Endothelial cell of umbilical vein (primary cell): Measurements from ENCODE around the gene GLOD4.

Experiments used
- EZH2 ChIP-seq: IDR thresholded peaks from 2 replicates; pipeline ENCODE4 v1.6.1; 2012; ENCODE audit warnings: borderline replicate concordance, low read depth, mild to moderate bottlenecking, moderate library complexity, low read length, inconsistent platforms; ENCODE audit not compliant: severe bottlenecking
- TF ChIP-seq, protein P1 (sequence below), 2 donors: IDR thresholded peaks; 1 replicate in 1 of 2; 2 replicates in 1 of 2; pipeline ENCODE4 v1.5.1; 2011; ENCODE audit warnings: low read length in 2 of 2, mild to moderate bottlenecking in 2 of 2, moderate library complexity in 2 of 2, control low read depth in 1 of 2, inconsistent platforms in 1 of 2, low read depth in 1 of 2; ENCODE audit not compliant: insufficient read depth in 1 of 2; ENCODE audit errors: extremely low read depth in 1 of 2

DNA sequence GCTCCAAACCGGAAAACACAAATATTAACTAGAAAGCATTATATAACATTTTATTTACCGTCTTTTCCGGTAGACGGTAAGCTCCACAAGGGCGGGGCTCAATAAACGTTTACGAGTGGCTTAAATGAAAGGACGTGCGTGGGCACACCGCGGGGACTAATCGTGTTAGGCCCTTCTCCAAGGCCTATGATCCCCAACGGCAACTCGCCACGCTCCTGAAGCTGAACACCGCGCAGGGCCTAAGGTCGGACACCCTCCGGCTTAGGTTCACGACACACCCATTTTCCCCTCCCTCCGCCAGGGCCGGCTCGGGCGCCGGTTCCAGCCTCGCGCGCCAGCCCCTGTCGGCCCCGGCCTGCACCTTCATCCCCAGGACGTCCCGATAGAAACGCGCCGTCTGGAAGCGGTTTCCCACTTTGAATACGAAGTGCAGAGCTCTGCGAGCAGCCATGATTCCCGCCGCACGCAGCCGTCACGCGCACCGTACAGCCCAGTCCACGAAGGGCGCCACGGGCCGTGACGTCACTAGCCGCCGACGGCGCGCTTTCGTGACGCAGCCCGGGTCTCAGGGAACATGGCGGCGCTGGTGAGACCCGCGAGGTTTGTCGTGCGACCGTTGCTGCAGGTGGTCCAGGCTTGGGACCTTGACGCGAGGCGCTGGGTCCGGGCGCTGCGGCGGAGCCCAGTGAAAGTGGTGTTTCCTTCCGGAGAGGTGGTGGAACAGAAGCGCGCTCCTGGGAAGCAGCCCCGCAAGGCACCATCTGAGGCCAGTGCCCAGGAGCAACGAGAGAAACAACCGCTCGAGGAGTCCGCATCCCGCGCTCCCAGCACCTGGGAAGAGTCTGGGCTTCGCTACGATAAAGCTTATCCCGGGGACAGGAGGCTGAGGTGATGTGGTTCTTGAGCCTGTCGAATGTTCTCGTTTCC, at the start of gene GLOD4, which contains the start of gene MRM3:
- TF ChIP-seq EZH2, result no peak
- TF ChIP-seq, protein P1, sequence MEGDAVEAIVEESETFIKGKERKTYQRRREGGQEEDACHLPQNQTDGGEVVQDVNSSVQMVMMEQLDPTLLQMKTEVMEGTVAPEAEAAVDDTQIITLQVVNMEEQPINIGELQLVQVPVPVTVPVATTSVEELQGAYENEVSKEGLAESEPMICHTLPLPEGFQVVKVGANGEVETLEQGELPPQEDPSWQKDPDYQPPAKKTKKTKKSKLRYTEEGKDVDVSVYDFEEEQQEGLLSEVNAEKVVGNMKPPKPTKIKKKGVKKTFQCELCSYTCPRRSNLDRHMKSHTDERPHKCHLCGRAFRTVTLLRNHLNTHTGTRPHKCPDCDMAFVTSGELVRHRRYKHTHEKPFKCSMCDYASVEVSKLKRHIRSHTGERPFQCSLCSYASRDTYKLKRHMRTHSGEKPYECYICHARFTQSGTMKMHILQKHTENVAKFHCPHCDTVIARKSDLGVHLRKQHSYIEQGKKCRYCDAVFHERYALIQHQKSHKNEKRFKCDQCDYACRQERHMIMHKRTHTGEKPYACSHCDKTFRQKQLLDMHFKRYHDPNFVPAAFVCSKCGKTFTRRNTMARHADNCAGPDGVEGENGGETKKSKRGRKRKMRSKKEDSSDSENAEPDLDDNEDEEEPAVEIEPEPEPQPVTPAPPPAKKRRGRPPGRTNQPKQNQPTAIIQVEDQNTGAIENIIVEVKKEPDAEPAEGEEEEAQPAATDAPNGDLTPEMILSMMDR (IDR thresholded peaks at IDR 0.05; ENCODE audit: extremely low read depth in 1 of 2, insufficient read depth in 1 of 2, low read depth in 1 of 2, low read length in 2 of 2), result no peak
